NCI-H146 (cell line): ENCODE measurements around the gene AURKA.
A peak's percentile ranks its signal among the peaks of the same experiment; 100 is the strongest.
"Not testable (repeated sequence)": the region's sequence is repeated elsewhere in the genome, so short reads cannot be mapped to it uniquely, and the experiment has no call there.

Experiments used
- DNase-seq: peaks from one replicate; lab custom pipeline; 2025; lab: John Stamatoyannopoulos, UW

The AURKA gene

GRCh38 chr20:56390396-56390795, 1.6 kb downstream of the AURKA start:
- DNase-seq: not testable (repeated sequence)

GRCh38 chr20:56389807-56390206, 2.2 kb downstream of the AURKA start:
- DNase-seq: no peak

GRCh38 chr20:56388882-56389281, 3.1 kb downstream of the AURKA start:
- no peak for DNase-seq

- DNase-seq: no peak
Observed at GRCh38 chr20:56386219-56386618, 5.8 kb downstream of the AURKA start.

GRCh38 chr20:56385130-56385529, 6.9 kb downstream of the AURKA start:
- DNase-seq: no peak

GRCh38 chr20:56383334-56383733, 8.7 kb downstream of the AURKA start:
- no peak for DNase-seq

GRCh38 chr20:56382696-56383095, 9.3 kb downstream of the AURKA start:
- DNase-seq: no peak

GRCh38 chr20:56381501-56381900, 10.5 kb downstream of the AURKA start:
- no peak for DNase-seq

GRCh38 chr20:56380375-56380774, 11.6 kb downstream of the AURKA start:
- no peak for DNase-seq

- no peak for DNase-seq
Observed at GRCh38 chr20:56378386-56378785, 13.6 kb downstream of the AURKA start.

- no peak for DNase-seq
Observed at GRCh38 chr20:56376331-56376730, 15.7 kb downstream of the AURKA start.

GRCh38 chr20:56373942-56374341, 18.1 kb downstream of the AURKA start:
- DNase-seq: no peak

- no peak for DNase-seq
Observed at GRCh38 chr20:56372850-56373249, 19.2 kb downstream of the AURKA start.

GRCh38 chr20:56371977-56372376, 20.0 kb downstream of the AURKA start:
- DNase-seq: no peak

- no peak for DNase-seq
Observed at GRCh38 chr20:56369179-56369578, 22.8 kb downstream of the AURKA start.

GRCh38 chr20:56368351-56369134, 23.5 kb downstream of the AURKA start:
- DNase-seq: no peak

- DNase-seq: no peak
Observed at GRCh38 chr20:56363491-56363890, 28.5 kb downstream of the AURKA start.

- peak; percentile 57 for DNase-seq
Observed at GRCh38 chr20:56362833-56363413, 29.1 kb downstream of the AURKA start.

- DNase-seq: no peak
Observed at GRCh38 chr20:56361900-56362299, 30.1 kb downstream of the AURKA start.

- DNase-seq: no peak
Observed at GRCh38 chr20:56360908-56361205, 31.2 kb downstream of the AURKA start.

- peak; percentile 65 for DNase-seq
Observed at GRCh38 chr20:56360133-56360907, 31.7 kb downstream of the AURKA start.

GRCh38 chr20:56359212-56360132, 32.5 kb downstream of the AURKA start:
- peak; percentile 78 for DNase-seq
